Ammon's horn (tissue), 1 donor: ENCODE measurements around the gene FAM107B.

ENCODE experiments used
- DNase-seq: peaks from one replicate; pipeline ENCODE4 v3.0.0-alpha.2; 2016; ENCODE audit warnings: low spot score

The FAM107B gene

GRCh38 chr10:14578060-14578952, 196.4 kb downstream of the FAM107B start:
- DNase-seq: no peak

GRCh38 chr10:14574885-14575284, 199.8 kb downstream of the FAM107B start:
- DNase-seq: no peak

DNA sequence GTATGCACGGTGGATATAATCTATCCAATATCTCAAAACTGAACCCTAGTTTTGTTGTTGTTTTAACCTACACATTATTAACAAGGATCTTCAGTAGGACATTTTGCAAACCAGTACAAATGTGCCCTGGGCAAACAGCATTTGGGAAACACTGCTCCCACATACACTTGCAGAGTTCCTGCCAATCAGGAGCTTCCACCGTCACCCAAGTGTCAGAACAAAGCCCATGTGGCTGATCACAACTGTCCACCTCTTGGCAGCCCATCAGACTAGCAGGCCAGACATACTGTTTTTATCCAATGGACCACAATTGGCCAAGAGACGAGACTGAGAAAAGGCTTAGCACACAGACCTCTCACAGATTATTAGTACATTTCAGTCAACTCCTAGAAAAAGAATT, 200.4 kb downstream of the FAM107B start:
- DNase-seq: peak; percentile 67

DNA sequence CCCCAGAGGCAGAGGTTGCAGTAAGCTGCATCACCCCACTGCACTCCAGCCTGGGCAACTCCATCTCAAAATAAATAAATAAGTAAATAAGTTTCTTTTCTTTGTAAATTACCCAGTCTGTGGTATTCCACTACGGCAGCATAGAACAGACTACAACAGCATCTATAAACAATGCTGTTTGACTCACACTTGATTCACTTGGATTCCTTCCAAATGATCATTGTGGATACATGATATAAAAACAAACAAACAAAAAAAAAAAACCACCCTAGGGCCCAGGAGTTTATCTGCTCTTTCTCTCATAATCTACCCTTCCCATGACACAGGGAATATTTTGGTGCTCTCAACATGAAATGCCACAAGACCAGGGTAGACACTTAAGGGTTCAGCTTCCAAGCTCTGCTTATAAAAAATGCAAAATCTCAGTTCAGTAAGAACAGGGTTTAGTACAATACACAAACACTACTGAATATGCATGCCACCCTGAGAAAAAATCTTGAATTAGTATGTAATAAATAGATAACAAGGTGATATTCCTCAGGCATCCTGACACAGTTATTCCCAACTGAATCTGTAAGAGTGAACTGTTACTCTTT, 200.9 kb downstream of the FAM107B start:
- no peak for DNase-seq

GRCh38 chr10:14572811-14573210, 201.9 kb downstream of the FAM107B start:
- no peak for DNase-seq

DNA sequence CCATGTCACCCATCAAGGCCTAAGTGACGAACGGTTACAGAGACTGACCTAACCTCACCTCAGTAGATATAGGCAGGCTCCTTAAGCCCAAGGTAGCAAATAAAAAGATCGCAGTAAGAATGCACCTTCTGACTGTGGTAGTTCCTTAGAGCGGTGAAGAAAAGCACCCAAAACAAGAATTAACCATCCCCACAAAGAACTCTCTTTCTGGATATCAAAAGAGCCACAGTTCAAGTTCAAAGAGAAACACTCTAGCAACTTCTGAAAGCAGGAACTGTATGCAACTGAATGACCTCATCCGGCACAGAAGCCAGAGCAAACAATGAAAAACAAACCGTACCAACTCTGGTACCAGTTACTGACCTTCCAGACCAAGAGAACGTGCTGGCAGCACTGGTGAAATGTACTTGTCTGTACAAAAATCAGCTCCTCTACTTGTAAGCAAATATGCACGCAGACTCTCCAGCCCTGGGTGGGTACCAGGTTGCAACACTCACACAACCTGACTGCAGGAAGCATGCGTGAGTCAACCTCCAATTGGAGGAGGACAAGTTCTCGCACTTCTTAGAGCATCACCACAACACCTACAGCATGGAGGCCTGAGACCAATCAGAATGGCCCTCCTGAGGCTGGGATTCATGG, 202.7 kb downstream of the FAM107B start:
- DNase-seq: peak; percentile 94

- DNase-seq: no peak
Observed at GRCh38 chr10:14570800-14571199, 203.9 kb downstream of the FAM107B start.

DNA sequence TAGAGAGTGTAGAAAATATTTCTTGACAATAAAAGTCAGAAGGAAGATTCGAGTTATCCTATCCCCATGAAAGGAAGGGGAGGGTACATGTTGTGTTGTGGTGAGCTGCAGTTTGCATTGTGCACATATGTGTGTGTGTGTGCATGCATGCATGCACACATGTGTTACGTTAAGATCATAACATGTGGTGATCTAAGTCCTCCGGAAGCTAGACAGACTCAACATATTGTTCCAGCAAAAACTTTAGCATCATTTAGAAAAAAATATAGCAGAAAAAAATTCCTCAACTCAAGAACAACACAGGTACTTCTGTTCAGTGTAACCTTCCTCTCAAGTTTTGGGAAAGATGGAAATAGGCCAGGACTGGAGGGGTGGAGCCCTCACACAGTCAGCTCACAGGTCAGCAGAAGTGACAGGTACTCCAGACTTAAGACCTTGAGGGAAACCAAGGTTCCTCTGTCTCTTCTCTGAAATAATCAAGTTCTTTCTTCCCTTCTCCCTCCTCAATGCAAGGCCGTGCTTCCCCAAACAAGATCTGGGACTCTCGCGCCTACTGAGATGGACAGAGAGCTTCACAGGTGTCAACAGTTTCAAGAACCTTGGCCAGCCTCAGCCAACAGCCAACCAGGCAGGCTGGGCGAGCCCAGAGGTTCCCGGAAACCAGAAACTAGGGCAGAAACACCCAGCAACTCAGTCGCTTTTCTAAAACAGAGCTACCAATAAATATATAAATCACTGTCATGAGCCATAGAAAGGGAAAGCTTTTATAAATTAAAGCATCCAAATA, 205.2 kb downstream of the FAM107B start:
- no peak for DNase-seq

- no peak for DNase-seq
Observed at GRCh38 chr10:14567421-14567820, 207.3 kb downstream of the FAM107B start.

- DNase-seq: no peak
Observed at GRCh38 chr10:14566498-14566897, 208.2 kb downstream of the FAM107B start.

DNA sequence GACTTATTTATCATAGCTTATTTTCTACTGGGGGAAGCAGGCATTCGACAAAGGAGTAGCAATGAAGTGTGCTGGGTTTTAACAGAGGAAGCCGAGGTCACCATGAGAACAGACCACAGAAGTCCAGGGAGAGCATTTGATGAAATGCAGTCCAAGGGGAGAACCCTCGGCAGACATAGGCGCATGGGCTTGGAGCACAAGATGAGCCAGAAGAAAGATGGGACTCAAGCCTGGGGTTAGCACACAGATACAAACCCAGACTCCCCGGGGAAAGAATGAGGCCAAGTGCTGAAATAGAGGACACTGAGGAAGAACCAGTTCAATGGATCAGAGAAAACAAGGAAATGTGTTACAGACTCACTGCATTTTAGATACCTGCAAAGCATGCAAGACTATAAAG, 209.5 kb downstream of the FAM107B start:
- no peak for DNase-seq

GRCh38 chr10:14564268-14564744, 210.4 kb downstream of the FAM107B start:
- DNase-seq: no peak

GRCh38 chr10:14563359-14563940, 211.2 kb downstream of the FAM107B start:
- DNase-seq: no peak

DNA sequence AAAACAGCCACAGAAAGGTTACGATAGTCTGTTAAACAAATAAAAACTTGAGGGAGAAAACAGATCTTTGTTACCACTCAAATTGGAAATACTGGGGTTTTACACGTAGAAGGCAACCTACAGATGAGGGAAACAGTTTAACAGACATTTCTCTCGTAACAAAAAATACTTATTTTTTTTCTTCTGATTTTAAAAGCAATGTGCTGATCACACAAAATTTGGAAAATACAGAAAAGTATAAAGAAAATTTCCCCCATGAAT, 211.7 kb downstream of the FAM107B start:
- DNase-seq: no peak

DNA sequence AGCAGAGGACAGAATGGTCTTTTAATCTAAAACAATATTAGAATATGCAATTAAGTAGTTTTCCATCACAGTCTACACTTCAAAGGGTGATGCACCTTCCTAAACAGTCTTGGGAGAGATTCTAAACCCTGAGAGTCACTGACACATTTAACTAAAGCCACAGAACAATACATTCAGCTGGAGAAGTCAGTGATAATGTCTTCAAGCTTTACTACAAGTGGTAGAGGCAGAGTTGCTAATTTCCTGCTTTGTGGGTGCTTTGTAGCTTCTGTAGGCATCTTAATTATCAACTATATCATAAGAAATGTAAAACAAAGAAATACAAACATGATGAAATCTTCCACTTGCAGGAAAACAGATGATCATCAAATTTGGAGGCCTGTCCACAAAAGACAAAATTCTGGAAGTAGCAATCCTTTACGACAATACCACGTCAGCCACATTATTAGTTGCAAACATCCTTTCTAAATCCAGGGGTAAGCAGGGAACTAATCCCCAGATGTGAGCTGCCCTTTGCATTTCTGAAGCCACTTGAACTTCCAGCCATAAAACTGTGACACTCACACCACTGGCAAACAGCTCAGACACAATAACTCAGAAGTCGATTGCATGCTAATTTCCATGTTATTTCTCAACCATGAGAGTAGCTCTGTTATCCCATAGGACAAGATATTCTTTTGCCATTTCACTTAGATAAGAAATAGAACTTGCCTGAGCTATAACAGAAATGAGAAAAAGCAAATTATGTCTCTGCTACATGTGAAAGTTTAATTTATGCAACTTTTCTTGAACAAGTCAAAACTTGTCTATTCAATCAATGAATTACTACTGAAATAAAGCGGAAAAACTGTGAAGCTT, 212.2 kb downstream of the FAM107B start:
- no peak for DNase-seq

- peak; percentile 84 for DNase-seq
Observed at GRCh38 chr10:14560791-14561765, 213.6 kb downstream of the FAM107B start.

DNA sequence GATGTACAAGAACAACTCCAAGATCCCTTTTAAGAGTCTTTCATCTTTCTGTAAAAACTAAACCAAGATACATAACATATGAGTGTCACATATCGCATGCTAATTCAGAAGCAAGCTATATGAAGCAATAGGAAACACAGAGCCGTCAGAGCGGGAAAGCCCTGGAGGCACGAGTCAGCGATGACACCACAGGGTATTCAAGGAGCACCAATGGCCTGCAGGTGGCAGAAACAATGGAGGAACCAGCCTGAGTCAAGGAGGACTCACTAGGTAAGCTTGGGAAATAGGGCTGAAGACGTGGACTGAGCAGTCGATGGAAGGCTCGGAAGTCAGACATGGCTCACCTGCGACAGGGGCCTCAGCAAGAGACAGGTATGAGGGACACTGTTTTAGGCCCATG, 214.4 kb downstream of the FAM107B start:
- DNase-seq: peak; percentile 53

DNA sequence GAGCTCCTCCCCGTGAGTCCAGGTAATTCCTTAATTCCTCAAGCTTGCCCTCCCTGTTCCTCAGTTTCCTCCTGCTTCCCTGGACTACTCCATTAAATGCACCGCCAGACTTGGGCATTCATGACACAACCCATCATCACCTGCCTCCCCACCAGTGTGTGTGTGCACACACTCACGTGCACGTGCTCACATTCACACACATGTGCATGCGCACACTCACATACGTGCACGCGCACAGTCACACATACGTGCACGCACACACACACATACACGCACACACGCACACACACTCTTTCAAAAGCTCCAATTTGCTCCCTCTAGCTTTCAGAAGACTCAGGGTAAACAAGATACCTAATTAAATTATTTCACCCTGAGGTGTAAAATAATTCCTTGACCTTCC, 216.7 kb downstream of the FAM107B start:
- no peak for DNase-seq

DNA sequence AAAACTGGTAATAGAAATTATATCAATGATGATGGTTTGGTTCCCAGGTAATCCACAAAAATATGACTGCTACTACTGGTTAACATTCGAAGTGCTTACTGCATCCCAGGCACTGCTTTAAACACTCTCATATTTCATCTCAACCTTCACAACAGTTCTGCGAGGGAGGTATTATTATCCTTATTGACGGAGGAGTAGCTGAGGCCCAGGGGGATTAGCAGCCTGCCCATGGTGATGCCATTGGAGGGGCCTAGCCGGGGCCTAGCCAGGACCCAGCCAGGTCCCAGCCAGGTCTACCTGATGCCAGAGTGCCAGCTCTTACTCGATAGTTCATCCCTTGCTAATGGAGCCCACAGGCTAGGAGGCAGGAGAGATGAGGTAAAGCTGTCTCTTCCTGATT, 217.1 kb downstream of the FAM107B start:
- DNase-seq: no peak
